ENCODE data around the gene SLC37A4. TPM values are rescaled to one million over a fixed set of nuclear protein-coding genes. Genes with fewer than 3 reads are reported as not detected.
"Not testable (repeated sequence)": the region's sequence is repeated elsewhere in the genome, so short reads cannot be mapped to it uniquely, and the experiment has no call there.

The SLC37A4 gene
- total RNA-seq, 4 donors from 2014 or later, result 12.4 to 30.2 (median 16.5) TPM

DNA sequence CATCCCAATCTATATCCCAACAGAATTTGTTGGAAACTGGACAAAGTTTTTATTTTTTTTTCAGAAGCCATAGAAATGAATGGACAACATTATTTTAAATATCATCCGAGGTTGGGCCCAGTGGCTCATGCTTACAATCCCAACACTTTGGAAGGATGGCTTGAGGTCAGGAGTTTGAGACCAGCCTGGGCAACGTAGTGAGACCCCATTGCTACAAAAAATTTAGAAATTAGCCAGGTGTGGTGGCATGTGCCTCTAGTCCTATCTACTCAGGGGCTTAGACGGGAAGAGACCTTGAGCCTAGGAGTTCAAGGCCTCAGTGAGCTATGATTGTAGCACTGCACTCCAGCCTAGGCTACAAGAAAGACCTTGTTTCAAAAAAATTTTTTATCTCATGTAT lies 4.1 kb upstream of the SLC37A4 start:
- 84 to 86% methylated on average over 3 of the region's 3 CpGs for WGBS, 2 donors
- intact Hi-C loops (cut with DNase I), result no loop called here
- Histone ChIP-seq H3K4me3 (replicated peaks in 1 of 3) (no peak overlapping the region), H3K27ac (no peak overlapping the region), H3K36me3 (no peaks in the 10 kb centered on the region), H3K9me3 (no peaks in the 10 kb centered on the region), H3K27me3 (no peaks in the 10 kb centered on the region), H3K4me1 (peaks cover 4 to 10% of the 10 kb centered on the region in 2 donors)
- DNase-seq, result no peak
- TF ChIP-seq, protein P1, sequence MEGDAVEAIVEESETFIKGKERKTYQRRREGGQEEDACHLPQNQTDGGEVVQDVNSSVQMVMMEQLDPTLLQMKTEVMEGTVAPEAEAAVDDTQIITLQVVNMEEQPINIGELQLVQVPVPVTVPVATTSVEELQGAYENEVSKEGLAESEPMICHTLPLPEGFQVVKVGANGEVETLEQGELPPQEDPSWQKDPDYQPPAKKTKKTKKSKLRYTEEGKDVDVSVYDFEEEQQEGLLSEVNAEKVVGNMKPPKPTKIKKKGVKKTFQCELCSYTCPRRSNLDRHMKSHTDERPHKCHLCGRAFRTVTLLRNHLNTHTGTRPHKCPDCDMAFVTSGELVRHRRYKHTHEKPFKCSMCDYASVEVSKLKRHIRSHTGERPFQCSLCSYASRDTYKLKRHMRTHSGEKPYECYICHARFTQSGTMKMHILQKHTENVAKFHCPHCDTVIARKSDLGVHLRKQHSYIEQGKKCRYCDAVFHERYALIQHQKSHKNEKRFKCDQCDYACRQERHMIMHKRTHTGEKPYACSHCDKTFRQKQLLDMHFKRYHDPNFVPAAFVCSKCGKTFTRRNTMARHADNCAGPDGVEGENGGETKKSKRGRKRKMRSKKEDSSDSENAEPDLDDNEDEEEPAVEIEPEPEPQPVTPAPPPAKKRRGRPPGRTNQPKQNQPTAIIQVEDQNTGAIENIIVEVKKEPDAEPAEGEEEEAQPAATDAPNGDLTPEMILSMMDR (IDR thresholded peaks at IDR 0.05), result no peak
- TF ChIP-seq POLR2A (IDR thresholded peaks at IDR 0.05), result no peak

DNA sequence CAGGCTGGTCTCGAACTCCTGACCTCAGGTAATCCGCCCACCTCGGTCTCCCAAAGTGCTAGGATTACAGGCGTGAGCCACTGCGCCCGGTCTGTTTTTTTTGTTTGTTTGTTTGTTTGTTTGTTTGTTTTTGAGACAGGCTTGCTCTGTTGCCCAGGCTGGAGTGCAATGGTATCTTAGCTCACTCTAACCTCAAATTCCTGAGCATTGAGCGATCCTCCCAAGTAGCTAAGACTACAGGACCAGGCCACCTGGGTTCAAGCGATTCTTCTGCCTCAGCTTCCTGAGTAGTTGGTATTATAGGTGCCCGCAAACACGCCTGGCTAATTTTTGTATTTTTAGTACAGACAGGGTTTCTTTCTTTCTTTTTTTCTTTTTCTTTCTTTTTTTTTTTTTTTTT lies 2.7 kb upstream of the SLC37A4 start:
- H3K36me3 ChIP-seq; H3K27me3 ChIP-seq; DNase-seq; H3K4me3 ChIP-seq (replicated peaks in 1 of 3); H3K27ac ChIP-seq; H3K4me1 ChIP-seq; H3K9me3 ChIP-seq; intact Hi-C loops (cut with DNase I): not testable (repeated sequence)
- 76 to 82% methylated on average over 10 of the region's 10 CpGs for WGBS, 2 donors

DNA sequence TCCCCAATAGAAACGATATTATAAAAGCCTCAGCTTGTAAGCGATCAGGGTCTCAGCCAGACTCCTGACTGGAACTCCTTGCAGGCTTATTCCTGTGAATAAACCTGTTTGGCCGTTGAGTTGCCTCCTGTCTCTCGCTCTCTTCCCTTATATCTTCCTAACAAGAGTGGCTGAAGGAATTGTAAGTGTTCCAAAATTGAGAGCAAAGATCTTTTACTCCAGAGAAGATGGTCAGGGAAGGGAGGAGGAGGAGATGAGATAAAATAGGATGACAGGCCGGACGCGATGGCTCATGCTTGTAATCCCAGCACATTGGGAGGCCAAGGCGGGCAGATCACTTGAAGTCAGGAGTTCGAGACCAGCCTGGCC lies 1.2 kb upstream of the SLC37A4 start:
- Histone ChIP-seq H3K4me1 (peaks cover 6 to 10% of the 10 kb centered on the region in 2 donors), H3K36me3 (no peaks in the 10 kb centered on the region), H3K27me3 (no peaks in the 10 kb centered on the region), H3K27ac (no peak overlapping the region), H3K9me3 (no peaks in the 10 kb centered on the region), H3K4me3 (replicated peaks in 1 of 3) (no peak overlapping the region)
- TF ChIP-seq, protein P1 (IDR thresholded peaks at IDR 0.05), result no peak
- TF ChIP-seq POLR2A (IDR thresholded peaks at IDR 0.05), result no peak
- no peak for DNase-seq
- WGBS, 2 donors, result 72 to 81% methylated on average over 9 of the region's 9 CpGs
- intact Hi-C loops (cut with DNase I), result no loop called here

DNA sequence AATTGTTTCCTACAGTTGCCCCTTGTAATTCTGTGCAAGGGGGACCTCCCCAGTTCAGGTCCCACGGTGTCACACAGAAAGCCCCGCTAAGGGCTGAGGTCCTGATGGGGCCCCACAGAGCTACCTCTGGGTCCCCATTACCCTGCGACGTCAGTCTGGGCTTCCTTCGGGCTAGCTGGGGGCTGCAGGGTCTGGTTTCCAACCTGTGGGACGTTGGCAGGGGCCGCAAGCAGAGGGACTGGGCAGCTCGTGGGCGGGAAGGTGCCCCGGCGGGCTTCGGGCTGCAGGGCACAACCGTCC lies 698 bp downstream of the SLC37A4 start:
- H3K36me3 ChIP-seq, result peaks cover 0 to 2% of the 10 kb centered on the region in 2 donors
- intact Hi-C loops (cut with DNase I), result no loop called here
- WGBS, 2 donors, result 23% methylated on average over 2 of the region's 13 CpGs; no CpG with 5 or more reads in 1 of the 2 donors
- H3K4me3 ChIP-seq (replicated peaks in 1 of 3), result peak overlapping the region; percentile 28 to 73 (median 50)
- no peaks in the 10 kb centered on the region for H3K9me3 ChIP-seq
- no peaks in the 10 kb centered on the region for H3K27me3 ChIP-seq
- peak overlapping the region in 2 of 3 donors; percentile 51 to 64 for H3K27ac ChIP-seq
- TF ChIP-seq POLR2A (IDR thresholded peaks at IDR 0.05), result no peak
- TF ChIP-seq, protein P1 (IDR thresholded peaks at IDR 0.05), result no peak
- no peak for DNase-seq
- peaks cover 6 to 13% of the 10 kb centered on the region in 2 donors for H3K4me1 ChIP-seq

DNA sequence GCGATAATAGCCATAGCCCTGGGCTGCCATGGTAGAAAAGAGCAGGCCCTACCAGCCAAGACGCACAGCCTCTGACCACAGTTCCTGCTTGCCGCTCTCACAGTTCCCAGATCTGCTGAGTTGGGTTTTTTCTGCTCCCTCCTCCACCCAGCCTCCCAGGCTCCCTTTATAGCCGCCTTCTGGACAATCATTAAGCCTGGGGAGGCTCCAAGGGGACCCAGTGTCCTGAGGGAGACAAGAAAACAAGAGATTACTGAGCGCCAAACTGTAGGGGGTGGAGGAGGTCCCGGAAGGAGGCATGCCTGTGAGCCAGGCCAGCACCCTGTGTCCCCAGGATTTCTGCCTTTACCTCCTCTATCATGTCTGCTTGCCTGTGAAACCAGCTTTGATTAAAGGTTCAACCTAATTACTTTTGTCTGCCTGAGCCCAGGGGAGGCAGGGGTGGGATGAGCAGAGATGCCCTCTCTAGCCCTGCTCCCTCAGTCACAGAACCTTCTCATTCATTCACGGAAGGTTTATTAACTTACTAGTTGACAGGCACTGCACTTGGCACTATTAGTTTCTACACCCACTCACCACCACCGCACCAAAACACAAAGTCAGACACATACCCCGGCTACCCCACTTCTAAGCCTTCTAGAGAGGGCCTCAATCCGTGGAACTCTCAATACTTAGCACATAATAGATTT lies 1.2 kb downstream of the SLC37A4 start:
- Histone ChIP-seq H3K36me3 (peaks cover 0 to 7% of the 10 kb centered on the region in 2 donors), H3K4me1 (peaks cover 6 to 18% of the 10 kb centered on the region in 2 donors), H3K4me3 (replicated peaks in 1 of 3) (peak overlapping the region in 1 of 3 donors; percentile 73), H3K9me3 (no peaks in the 10 kb centered on the region), H3K27ac (no peak overlapping the region), H3K27me3 (no peaks in the 10 kb centered on the region)
- WGBS, 2 donors, result 56 to 69% methylated on average over 8 to 10 of the region's 10 CpGs
- DNase-seq, result no peak
- TF ChIP-seq, protein P1 (IDR thresholded peaks at IDR 0.05), result no peak
- no peak for TF ChIP-seq POLR2A (IDR thresholded peaks at IDR 0.05)
- intact Hi-C loops (cut with DNase I), result no loop called here

DNA sequence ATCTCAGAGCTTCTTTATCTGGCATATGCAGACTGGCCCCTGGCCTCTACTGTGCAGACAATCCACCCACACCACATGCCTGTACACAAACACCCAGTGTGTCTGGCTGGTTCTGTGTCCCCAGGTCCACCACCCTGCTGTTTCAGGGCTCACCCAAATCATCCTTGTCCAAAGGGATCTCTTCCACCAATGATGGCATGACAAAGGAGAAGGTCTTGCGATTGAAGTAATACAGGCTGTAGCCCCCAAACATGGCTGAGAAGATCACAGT lies 1.7 kb downstream of the SLC37A4 start:
- 71 to 100% methylated on average over 1 of the region's 1 CpG for WGBS, 2 donors
- intact Hi-C loops (cut with DNase I), result no loop called here
- H3K4me1 ChIP-seq, result peaks cover 6 to 18% of the 10 kb centered on the region in 2 donors
- DNase-seq, result no peak
- no peak overlapping the region for H3K4me3 ChIP-seq (replicated peaks in 1 of 3)
- peaks cover 0 to 11% of the 10 kb centered on the region in 2 donors for H3K36me3 ChIP-seq
- H3K9me3 ChIP-seq, result no peaks in the 10 kb centered on the region
- no peak for TF ChIP-seq POLR2A (IDR thresholded peaks at IDR 0.05)
- TF ChIP-seq, protein P1 (IDR thresholded peaks at IDR 0.05), result no peak
- no peak overlapping the region for H3K27ac ChIP-seq
- no peaks in the 10 kb centered on the region for H3K27me3 ChIP-seq

Data from thyroid gland (tissue), 4 donors.